ENCODE results near the gene TFEB. TPM values are rescaled to one million over a fixed set of nuclear protein-coding genes. Genes with fewer than 3 reads are reported as not detected.

The TFEB gene
- total and polyA plus RNA-seq, 2 of the 8 experiments (the other 6 are each of a cell fraction or from before 2014, with no cell fraction given): 2.3 to 6.7 TPM

- TF ChIP-seq, protein P1, sequence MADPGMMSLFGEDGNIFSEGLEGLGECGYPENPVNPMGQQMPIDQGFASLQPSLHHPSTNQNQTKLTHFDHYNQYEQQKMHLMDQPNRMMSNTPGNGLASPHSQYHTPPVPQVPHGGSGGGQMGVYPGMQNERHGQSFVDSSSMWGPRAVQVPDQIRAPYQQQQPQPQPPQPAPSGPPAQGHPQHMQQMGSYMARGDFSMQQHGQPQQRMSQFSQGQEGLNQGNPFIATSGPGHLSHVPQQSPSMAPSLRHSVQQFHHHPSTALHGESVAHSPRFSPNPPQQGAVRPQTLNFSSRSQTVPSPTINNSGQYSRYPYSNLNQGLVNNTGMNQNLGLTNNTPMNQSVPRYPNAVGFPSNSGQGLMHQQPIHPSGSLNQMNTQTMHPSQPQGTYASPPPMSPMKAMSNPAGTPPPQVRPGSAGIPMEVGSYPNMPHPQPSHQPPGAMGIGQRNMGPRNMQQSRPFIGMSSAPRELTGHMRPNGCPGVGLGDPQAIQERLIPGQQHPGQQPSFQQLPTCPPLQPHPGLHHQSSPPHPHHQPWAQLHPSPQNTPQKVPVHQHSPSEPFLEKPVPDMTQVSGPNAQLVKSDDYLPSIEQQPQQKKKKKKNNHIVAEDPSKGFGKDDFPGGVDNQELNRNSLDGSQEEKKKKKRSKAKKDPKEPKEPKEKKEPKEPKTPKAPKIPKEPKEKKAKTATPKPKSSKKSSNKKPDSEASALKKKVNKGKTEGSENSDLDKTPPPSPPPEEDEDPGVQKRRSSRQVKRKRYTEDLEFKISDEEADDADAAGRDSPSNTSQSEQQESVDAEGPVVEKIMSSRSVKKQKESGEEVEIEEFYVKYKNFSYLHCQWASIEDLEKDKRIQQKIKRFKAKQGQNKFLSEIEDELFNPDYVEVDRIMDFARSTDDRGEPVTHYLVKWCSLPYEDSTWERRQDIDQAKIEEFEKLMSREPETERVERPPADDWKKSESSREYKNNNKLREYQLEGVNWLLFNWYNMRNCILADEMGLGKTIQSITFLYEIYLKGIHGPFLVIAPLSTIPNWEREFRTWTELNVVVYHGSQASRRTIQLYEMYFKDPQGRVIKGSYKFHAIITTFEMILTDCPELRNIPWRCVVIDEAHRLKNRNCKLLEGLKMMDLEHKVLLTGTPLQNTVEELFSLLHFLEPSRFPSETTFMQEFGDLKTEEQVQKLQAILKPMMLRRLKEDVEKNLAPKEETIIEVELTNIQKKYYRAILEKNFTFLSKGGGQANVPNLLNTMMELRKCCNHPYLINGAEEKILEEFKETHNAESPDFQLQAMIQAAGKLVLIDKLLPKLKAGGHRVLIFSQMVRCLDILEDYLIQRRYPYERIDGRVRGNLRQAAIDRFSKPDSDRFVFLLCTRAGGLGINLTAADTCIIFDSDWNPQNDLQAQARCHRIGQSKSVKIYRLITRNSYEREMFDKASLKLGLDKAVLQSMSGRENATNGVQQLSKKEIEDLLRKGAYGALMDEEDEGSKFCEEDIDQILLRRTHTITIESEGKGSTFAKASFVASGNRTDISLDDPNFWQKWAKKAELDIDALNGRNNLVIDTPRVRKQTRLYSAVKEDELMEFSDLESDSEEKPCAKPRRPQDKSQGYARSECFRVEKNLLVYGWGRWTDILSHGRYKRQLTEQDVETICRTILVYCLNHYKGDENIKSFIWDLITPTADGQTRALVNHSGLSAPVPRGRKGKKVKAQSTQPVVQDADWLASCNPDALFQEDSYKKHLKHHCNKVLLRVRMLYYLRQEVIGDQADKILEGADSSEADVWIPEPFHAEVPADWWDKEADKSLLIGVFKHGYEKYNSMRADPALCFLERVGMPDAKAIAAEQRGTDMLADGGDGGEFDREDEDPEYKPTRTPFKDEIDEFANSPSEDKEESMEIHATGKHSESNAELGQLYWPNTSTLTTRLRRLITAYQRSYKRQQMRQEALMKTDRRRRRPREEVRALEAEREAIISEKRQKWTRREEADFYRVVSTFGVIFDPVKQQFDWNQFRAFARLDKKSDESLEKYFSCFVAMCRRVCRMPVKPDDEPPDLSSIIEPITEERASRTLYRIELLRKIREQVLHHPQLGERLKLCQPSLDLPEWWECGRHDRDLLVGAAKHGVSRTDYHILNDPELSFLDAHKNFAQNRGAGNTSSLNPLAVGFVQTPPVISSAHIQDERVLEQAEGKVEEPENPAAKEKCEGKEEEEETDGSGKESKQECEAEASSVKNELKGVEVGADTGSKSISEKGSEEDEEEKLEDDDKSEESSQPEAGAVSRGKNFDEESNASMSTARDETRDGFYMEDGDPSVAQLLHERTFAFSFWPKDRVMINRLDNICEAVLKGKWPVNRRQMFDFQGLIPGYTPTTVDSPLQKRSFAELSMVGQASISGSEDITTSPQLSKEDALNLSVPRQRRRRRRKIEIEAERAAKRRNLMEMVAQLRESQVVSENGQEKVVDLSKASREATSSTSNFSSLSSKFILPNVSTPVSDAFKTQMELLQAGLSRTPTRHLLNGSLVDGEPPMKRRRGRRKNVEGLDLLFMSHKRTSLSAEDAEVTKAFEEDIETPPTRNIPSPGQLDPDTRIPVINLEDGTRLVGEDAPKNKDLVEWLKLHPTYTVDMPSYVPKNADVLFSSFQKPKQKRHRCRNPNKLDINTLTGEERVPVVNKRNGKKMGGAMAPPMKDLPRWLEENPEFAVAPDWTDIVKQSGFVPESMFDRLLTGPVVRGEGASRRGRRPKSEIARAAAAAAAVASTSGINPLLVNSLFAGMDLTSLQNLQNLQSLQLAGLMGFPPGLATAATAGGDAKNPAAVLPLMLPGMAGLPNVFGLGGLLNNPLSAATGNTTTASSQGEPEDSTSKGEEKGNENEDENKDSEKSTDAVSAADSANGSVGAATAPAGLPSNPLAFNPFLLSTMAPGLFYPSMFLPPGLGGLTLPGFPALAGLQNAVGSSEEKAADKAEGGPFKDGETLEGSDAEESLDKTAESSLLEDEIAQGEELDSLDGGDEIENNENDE (IDR thresholded peaks at IDR 0.05; ENCODE audit: insufficient replicate concordance, low read length): no peak
- no peak for TF ChIP-seq POU5F1 (IDR thresholded peaks at IDR 0.05; ENCODE audit: low read depth, low read length)
- TF ChIP-seq MAFK (IDR thresholded peaks at IDR 0.05; ENCODE audit: low read depth, low read length): no peak
- no peak for TF ChIP-seq SIN3A (conservative IDR thresholded peaks at IDR 0.05 in 1 of 2, IDR thresholded peaks at IDR 0.05 in 1 of 2; ENCODE audit: low read depth in 1 of 2, low read length in 2 of 2)
- no peak for TF ChIP-seq SIRT6 (IDR thresholded peaks at IDR 0.05; ENCODE audit: low read length)
Observed at GRCh38 chr6:41707565-41708200, 27.7 kb downstream of the TFEB start (continued).
